ENCODE measurements around the gene SLC6A12. TPM values are rescaled to one million over a fixed set of nuclear protein-coding genes. Genes with fewer than 3 reads are reported as not detected.
"Not testable (repeated sequence)": the region's sequence is repeated elsewhere in the genome, so short reads cannot be mapped to it uniquely, and the experiment has no call there.

SLC6A12 gene
- total RNA-seq, 1 donor from 2014 or later = 14.2 TPM

DNA sequence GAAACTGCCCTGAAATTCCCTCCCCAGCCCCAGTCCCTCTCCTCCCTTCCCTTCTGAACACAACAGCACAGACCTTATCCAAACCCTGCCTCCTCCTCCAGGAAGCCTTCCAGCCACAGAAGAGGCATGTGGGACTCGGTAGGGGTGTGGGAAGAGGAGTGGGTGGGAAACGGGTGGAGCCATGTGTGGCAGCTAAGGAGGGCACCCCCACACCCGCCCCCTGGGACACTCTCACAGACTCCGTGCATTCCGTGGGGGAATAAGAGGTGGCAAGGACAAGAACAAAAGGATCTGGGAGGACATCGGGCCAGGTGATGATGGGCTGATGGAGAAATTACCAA, 24.4 kb downstream of the SLC6A12 start:
- no peak overlapping the region for H3K27ac ChIP-seq

DNA sequence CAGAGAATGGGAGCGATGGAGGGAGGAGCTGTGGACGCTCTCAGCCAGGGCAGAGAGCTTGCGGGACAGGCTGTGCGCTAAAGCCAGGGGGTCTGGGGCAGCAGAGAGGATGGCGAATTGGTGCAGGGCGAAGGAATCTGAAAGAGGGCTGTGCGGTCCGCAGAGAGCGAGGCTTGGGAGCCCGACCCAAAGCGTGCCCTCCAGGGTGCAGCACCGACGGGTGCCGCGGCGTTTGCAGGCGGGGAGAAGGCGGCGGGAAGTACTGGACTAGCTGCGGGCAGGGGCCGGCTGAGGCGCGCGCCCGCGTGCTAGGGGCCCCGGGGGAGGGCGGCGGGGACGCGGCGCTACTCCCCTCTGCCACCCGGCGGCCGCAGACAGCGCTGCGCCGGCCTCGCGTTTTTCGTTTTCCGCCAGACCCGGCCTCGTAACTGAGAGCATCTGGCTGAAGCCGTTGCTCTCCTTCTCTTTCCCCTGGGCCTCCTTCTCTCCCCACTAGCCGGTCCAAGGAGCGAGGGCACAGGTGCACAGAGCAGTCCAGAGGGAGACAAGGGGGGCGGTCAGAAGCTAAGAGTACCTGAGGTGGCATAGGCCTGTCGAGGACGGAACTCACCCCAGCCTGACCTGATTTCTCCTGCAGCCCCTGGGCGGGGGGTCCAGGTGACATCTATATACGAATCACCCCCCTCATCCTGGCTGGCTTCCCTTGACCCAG, 24.9 kb downstream of the SLC6A12 start:
- intact Hi-C loops (cut with DNase I) = no loop called here
- Histone ChIP-seq H3K9me3 (no peaks in the 10 kb centered on the region), H3K36me3 (no peaks in the 10 kb centered on the region), H3K4me3 (peak overlapping the region; percentile 48), H3K27ac (no peak overlapping the region), H3K4me1 (peaks cover 7% of the 10 kb centered on the region), H3K27me3 (ENCODE audit: low read depth) (peaks cover 8% of the 10 kb centered on the region)
- TF ChIP-seq CTCF (IDR thresholded peaks at IDR 0.05) = peak; percentile 74
- ATAC-seq = peak; percentile 83 to 91
- DNase-seq = peak; percentile 64

More for the DNA sequence above, 24.4 kb downstream of the SLC6A12 start:
- peak; percentile 30 for DNase-seq
- intact Hi-C loops (cut with DNase I) = no loop called here
- TF ChIP-seq CTCF (IDR thresholded peaks at IDR 0.05) = no peak
- H3K9me3 ChIP-seq = no peaks in the 10 kb centered on the region
- H3K4me1 ChIP-seq = peaks cover 7% of the 10 kb centered on the region
- ATAC-seq = no peak
- peaks cover 8% of the 10 kb centered on the region for H3K27me3 ChIP-seq (ENCODE audit: low read depth)
- no peaks in the 10 kb centered on the region for H3K36me3 ChIP-seq
- no peak overlapping the region for H3K4me3 ChIP-seq

GRCh38 chr12:187986-188909, 25.7 kb downstream of the SLC6A12 start:
- H3K27me3 ChIP-seq (ENCODE audit: low read depth); H3K27ac ChIP-seq; H3K4me1 ChIP-seq; H3K36me3 ChIP-seq; intact Hi-C loops (cut with DNase I); H3K9me3 ChIP-seq: not testable (repeated sequence)
- peak overlapping the region; percentile 48 for H3K4me3 ChIP-seq
- peak in 1 of 2 donors; percentile 4 for ATAC-seq
- DNase-seq = peak; percentile 42

GRCh38 chr12:186006-186625, 27.8 kb downstream of the SLC6A12 start:
- no peaks in the 10 kb centered on the region for H3K9me3 ChIP-seq
- H3K27me3 ChIP-seq (ENCODE audit: low read depth) = peaks cover 6% of the 10 kb centered on the region
- H3K36me3 ChIP-seq = no peaks in the 10 kb centered on the region
- ATAC-seq = no peak
- no peak for TF ChIP-seq CTCF (IDR thresholded peaks at IDR 0.05)
- DNase-seq = no peak
- H3K27ac ChIP-seq = no peak overlapping the region
- no peak overlapping the region for H3K4me3 ChIP-seq
- intact Hi-C loops (cut with DNase I) = no loop called here
- H3K4me1 ChIP-seq = peaks cover 8% of the 10 kb centered on the region

- peaks cover 13% of the 10 kb centered on the region for H3K4me1 ChIP-seq
- no peak for ATAC-seq
- DNase-seq = peak; percentile 35
- H3K4me3 ChIP-seq = no peak overlapping the region
- H3K27me3 ChIP-seq (ENCODE audit: low read depth) = peaks cover under 1% of the 10 kb centered on the region
- no peaks in the 10 kb centered on the region for H3K36me3 ChIP-seq
- intact Hi-C loops (cut with DNase I) = no loop called here
- no peak overlapping the region for H3K27ac ChIP-seq
- TF ChIP-seq CTCF (IDR thresholded peaks at IDR 0.05) = no peak
- no peaks in the 10 kb centered on the region for H3K9me3 ChIP-seq
Observed at GRCh38 chr12:185576-185955, 28.4 kb downstream of the SLC6A12 start.
